WTC11 (cell line): Measurements from ENCODE around the gene SCGB1A1. TPM values are rescaled to one million over a fixed set of nuclear protein-coding genes. Genes with fewer than 3 reads are reported as not detected.

Source experiments
- ATAC-seq: fragments of 200-7000 bp; cut with Tn5 transposase; 2 replicates; pipeline ENCODE4 v1.10.0; 2021; ENCODE audit warnings: mild to moderate bottlenecking, moderate library complexity
- CTCF ChIA-PET: fragments of 300-600 bp; sonication (Branson Sonifier 250); formaldehyde crosslinking; loops from one replicate; lab custom pipeline; 2021; ENCODE audit warnings: antibody characterized with exemption; lab: Charles Lee
- POLR2A ChIA-PET: fragments of 350-600 bp; sonication (Branson Sonifier 250); formaldehyde crosslinking; loops from one replicate; lab custom pipeline; 2021; ENCODE audit warnings: antibody characterized with exemption; lab: Charles Lee
- DNase-seq: peaks from one replicate; pipeline ENCODE4 v3.0.0; 2021; ENCODE audit warnings: low spot score
- H3K27ac Mint-ChIP-seq: 2 replicates; pipeline ENCODE4 v1.8.0; 2021; ENCODE audit warnings: mixed read lengths
- H3K27me3 Mint-ChIP-seq: 2 replicates; pipeline ENCODE4 v1.8.0; 2021; ENCODE audit warnings: low read depth, mild to moderate bottlenecking, moderate library complexity, mixed read lengths
- H3K36me3 Mint-ChIP-seq: 2 replicates; pipeline ENCODE4 v1.8.0; 2021; ENCODE audit warnings: mixed read lengths
- H3K4me1 Mint-ChIP-seq: 2 replicates; pipeline ENCODE4 v1.8.0; 2022; ENCODE audit warnings: mixed read lengths
- H3K4me3 Mint-ChIP-seq: 2 replicates; pipeline ENCODE4 v1.8.0; 2021; ENCODE audit warnings: mild to moderate bottlenecking, moderate library complexity, mixed read lengths
- H3K9me3 Mint-ChIP-seq: 2 replicates; pipeline ENCODE4 v1.8.0; 2021; ENCODE audit warnings: mixed read lengths
- ATF1 ChIP-seq: sonication (generic); formaldehyde crosslinking; IDR thresholded peaks from 2 replicates; pipeline ENCODE4 v1.8.1; 2023; ENCODE audit warnings: mild to moderate bottlenecking, moderate library complexity, missing genetic modification reagents
- CBFB ChIP-seq: sonication (generic); formaldehyde crosslinking; IDR thresholded peaks from 2 replicates; pipeline ENCODE4 v1.8.1; 2022; ENCODE audit warnings: mild to moderate bottlenecking, low read depth, missing genetic modification reagents
- CREB1 ChIP-seq: sonication (generic); formaldehyde crosslinking; IDR thresholded peaks from 2 replicates; pipeline ENCODE4 v1.8.0; 2023; ENCODE audit warnings: mild to moderate bottlenecking, missing genetic modification reagents
- E2F4 ChIP-seq: sonication (generic); formaldehyde crosslinking; IDR thresholded peaks from 2 replicates; pipeline ENCODE4 v1.8.1; 2022; ENCODE audit warnings: low read depth, mild to moderate bottlenecking, moderate library complexity, missing genetic modification reagents, borderline replicate concordance
- E2F5 ChIP-seq: sonication (generic); formaldehyde crosslinking; IDR thresholded peaks from 2 replicates; pipeline ENCODE4 v1.8.1; 2022; ENCODE audit warnings: mild to moderate bottlenecking, moderate library complexity, missing genetic modification reagents
- GABPB1 ChIP-seq: sonication (generic); formaldehyde crosslinking; IDR thresholded peaks from 2 replicates; pipeline ENCODE4 v1.8.1; 2023; ENCODE audit warnings: mild to moderate bottlenecking, missing genetic modification reagents
- HMGA2 ChIP-seq: fragments of 250-450 bp; sonication (Bioruptor Pico); IDR thresholded peaks from 2 replicates; pipeline ENCODE4 v1.4.0; 2021; ENCODE audit warnings: mild to moderate bottlenecking, moderate library complexity
- HMGXB4 ChIP-seq: sonication (generic); formaldehyde crosslinking; IDR thresholded peaks from 2 replicates; pipeline ENCODE4 v1.8.1; 2023; ENCODE audit warnings: mild to moderate bottlenecking, moderate library complexity, missing genetic modification reagents
- IRF1 ChIP-seq: sonication (generic); formaldehyde crosslinking; IDR thresholded peaks from 2 replicates; pipeline ENCODE4 v1.8.0; 2023; ENCODE audit warnings: missing genetic modification reagents
- IRF2 ChIP-seq: sonication (generic); formaldehyde crosslinking; IDR thresholded peaks from 2 replicates; pipeline ENCODE4 v1.8.0; 2022; ENCODE audit warnings: low read depth, missing genetic modification reagents, borderline replicate concordance
- NFATC4 ChIP-seq: fragments of 250-450 bp; sonication (Bioruptor Pico); IDR thresholded peaks from 2 replicates; pipeline ENCODE4 v1.9.0; 2021; ENCODE audit warnings: mild to moderate bottlenecking
- TCF7 ChIP-seq: sonication (generic); formaldehyde crosslinking; IDR thresholded peaks from 2 replicates; pipeline ENCODE4 v1.8.0; 2022; ENCODE audit warnings: mild to moderate bottlenecking, low read depth, missing genetic modification reagents, moderate library complexity
- TEAD1 ChIP-seq: sonication (generic); formaldehyde crosslinking; IDR thresholded peaks from 2 replicates; pipeline ENCODE4 v1.8.0; 2022; ENCODE audit warnings: mild to moderate bottlenecking, missing genetic modification reagents
- TEAD4 ChIP-seq: sonication (generic); formaldehyde crosslinking; IDR thresholded peaks from 2 replicates; pipeline ENCODE4 v1.8.0; 2022; ENCODE audit warnings: mild to moderate bottlenecking, missing genetic modification reagents
- ZNF138 ChIP-seq: sonication (generic); formaldehyde crosslinking; conservative IDR thresholded peaks from 2 replicates; pipeline ENCODE4 v1.8.1; 2022; ENCODE audit warnings: mild to moderate bottlenecking, moderate library complexity, missing genetic modification reagents
- ZNF281 ChIP-seq: sonication (generic); formaldehyde crosslinking; IDR thresholded peaks from 2 replicates; pipeline ENCODE4 v1.8.0; 2023; ENCODE audit warnings: mild to moderate bottlenecking, missing genetic modification reagents
- total RNA-seq: library from RNA; stranded (reverse); gene quantifications from 3 replicates; pipeline ENCODE4 v1.2.3, GENCODE V29; 2021
- TF ChIP-seq, protein P1 (sequence below): fragments of 250-450 bp; sonication (Bioruptor Pico); IDR thresholded peaks from 2 replicates; pipeline ENCODE4 v1.9.0; 2021; ENCODE audit warnings: mild to moderate bottlenecking
- TF ChIP-seq, protein P2 (sequence below): sonication (generic); formaldehyde crosslinking; IDR thresholded peaks from 2 replicates; pipeline ENCODE4 v1.8.1; 2022; ENCODE audit warnings: low read depth, missing genetic modification reagents, borderline replicate concordance
- TF ChIP-seq, protein P3 (sequence below): sonication (generic); formaldehyde crosslinking; conservative IDR thresholded peaks from 2 replicates; pipeline ENCODE4 v1.8.1; 2022; ENCODE audit warnings: mild to moderate bottlenecking, missing genetic modification reagents

The SCGB1A1 gene
- total RNA-seq, 1 experiment from 2014 or later: 1.2 TPM

GRCh38 chr11:62457478-62457877 lies 38.6 kb downstream of the SCGB1A1 start:
- H3K36me3 Mint-ChIP-seq: no peaks in the 10 kb centered on the region
- no peak for TF ChIP-seq IRF1 (CRISPR knock-in tag)
- TF ChIP-seq CBFB (CRISPR knock-in tag): no peak
- TF ChIP-seq CREB1 (CRISPR knock-in tag): no peak
- no peak for TF ChIP-seq IRF2 (CRISPR knock-in tag)
- no peak for TF ChIP-seq ATF1 (CRISPR knock-in tag)
- TF ChIP-seq, protein P1, sequence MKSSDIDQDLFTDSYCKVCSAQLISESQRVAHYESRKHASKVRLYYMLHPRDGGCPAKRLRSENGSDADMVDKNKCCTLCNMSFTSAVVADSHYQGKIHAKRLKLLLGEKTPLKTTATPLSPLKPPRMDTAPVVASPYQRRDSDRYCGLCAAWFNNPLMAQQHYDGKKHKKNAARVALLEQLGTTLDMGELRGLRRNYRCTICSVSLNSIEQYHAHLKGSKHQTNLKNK (CRISPR knock-in tag): no peak
- TF ChIP-seq E2F4 (CRISPR knock-in tag): no peak
- ATAC-seq: no peak
- no peak overlapping the region for H3K27ac Mint-ChIP-seq
- no peak for DNase-seq
- peaks cover 5% of the 10 kb centered on the region; the same call in 1 of the 2 replicates for H3K4me1 Mint-ChIP-seq
- H3K9me3 Mint-ChIP-seq: peaks cover 12% of the 10 kb centered on the region
- CTCF ChIA-PET: interaction anchor here (1.1 to 11.9 kb wide), 7 partner anchors 13 to 103 kb away, joined by 3 to 85 read pairs (median 4); no protein-coding TSS in a partner anchor
- POLR2A ChIA-PET: no interaction called here
- no peaks in the 10 kb centered on the region for H3K27me3 Mint-ChIP-seq
- H3K4me3 Mint-ChIP-seq: no peak overlapping the region

DNA sequence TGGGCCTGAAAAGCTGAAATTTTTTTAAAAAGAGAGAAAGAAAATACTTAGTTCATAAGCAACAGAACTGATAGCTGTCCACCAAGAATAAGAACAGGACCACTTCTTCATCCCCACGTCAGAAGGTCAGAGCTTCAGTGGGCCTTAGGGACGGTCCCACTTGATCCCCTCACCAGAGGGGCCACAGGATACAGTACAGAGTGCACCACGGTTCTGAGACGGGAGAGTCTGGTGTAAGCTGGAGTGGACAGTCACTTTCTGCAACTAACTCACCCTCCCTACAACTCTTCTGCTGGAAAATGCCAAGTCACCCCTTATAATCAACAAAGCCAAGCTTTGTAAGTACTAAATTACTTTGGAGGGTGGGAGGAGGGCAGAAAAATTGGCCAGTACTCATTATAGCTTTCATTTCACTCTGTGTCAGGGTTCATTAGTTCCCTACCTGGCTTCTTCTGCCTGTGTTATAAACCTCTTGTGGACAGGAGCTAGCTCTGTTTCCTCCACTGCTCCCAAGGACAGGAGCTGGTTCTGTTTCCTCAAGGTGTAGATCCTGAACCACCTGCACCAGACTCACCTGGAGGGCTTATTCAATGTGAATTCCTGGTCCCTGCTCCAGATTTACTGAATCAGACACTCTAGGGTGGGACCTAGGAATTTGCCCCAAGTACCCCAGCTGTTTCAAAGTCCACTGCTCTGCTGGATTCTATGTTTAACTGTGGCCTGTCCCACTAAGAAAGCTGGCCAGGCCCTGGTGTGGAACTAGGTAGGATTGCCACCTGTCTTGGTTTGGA lies 39.6 kb downstream of the SCGB1A1 start:
- H3K27me3 Mint-ChIP-seq: no peaks in the 10 kb centered on the region
- H3K27ac Mint-ChIP-seq: no peak overlapping the region
- H3K9me3 Mint-ChIP-seq: peaks cover 12% of the 10 kb centered on the region
- no peak for ATAC-seq
- H3K36me3 Mint-ChIP-seq: no peaks in the 10 kb centered on the region
- H3K4me3 Mint-ChIP-seq: no peak overlapping the region
- POLR2A ChIA-PET: interaction anchor here (0.6 kb wide), 1 partner anchor 37 kb away, joined by 3 read pairs; no protein-coding TSS in a partner anchor
- peaks cover 5% of the 10 kb centered on the region; the same call in 1 of the 2 replicates for H3K4me1 Mint-ChIP-seq
- CTCF ChIA-PET: interaction anchor here (0.9 to 11.9 kb wide), 8 partner anchors 10 to 102 kb away, joined by 3 to 85 read pairs (median 4); no protein-coding TSS in a partner anchor
- no peak for DNase-seq
- TF ChIP-seq ATF1 (CRISPR knock-in tag): no peak
- TF ChIP-seq TCF7: no peak
- TF ChIP-seq E2F4 (CRISPR knock-in tag): no peak
- no peak for TF ChIP-seq HMGXB4

- ATAC-seq: no peak
- POLR2A ChIA-PET: no interaction called here
- no peak for DNase-seq
- peaks cover 12% of the 10 kb centered on the region for H3K9me3 Mint-ChIP-seq
- H3K27ac Mint-ChIP-seq: no peak overlapping the region
- H3K4me3 Mint-ChIP-seq: no peak overlapping the region
- H3K27me3 Mint-ChIP-seq: no peaks in the 10 kb centered on the region
- no peaks in the 10 kb centered on the region for H3K36me3 Mint-ChIP-seq
- CTCF ChIA-PET: interaction anchor here (1.2 to 11.9 kb wide), 3 partner anchors 34 to 85 kb away, joined by 4 to 85 read pairs (median 19); no protein-coding TSS in a partner anchor
- H3K4me1 Mint-ChIP-seq: peaks cover 5% of the 10 kb centered on the region; the same call in 1 of the 2 replicates
- TF ChIP-seq ZNF281 (CRISPR knock-in tag): no peak
- TF ChIP-seq, protein P2, sequence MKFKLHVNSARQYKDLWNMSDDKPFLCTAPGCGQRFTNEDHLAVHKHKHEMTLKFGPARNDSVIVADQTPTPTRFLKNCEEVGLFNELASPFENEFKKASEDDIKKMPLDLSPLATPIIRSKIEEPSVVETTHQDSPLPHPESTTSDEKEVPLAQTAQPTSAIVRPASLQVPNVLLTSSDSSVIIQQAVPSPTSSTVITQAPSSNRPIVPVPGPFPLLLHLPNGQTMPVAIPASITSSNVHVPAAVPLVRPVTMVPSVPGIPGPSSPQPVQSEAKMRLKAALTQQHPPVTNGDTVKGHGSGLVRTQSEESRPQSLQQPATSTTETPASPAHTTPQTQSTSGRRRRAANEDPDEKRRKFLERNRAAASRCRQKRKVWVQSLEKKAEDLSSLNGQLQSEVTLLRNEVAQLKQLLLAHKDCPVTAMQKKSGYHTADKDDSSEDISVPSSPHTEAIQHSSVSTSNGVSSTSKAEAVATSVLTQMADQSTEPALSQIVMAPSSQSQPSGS (CRISPR knock-in tag): no peak
- TF ChIP-seq TCF7: no peak
- TF ChIP-seq ZNF138 (CRISPR knock-in tag): no peak
- TF ChIP-seq HMGA2 (CRISPR knock-in tag): no peak
- TF ChIP-seq TEAD4 (CRISPR knock-in tag): no peak
- TF ChIP-seq, protein P3, sequence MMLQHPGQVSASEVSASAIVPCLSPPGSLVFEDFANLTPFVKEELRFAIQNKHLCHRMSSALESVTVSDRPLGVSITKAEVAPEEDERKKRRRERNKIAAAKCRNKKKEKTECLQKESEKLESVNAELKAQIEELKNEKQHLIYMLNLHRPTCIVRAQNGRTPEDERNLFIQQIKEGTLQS (CRISPR knock-in tag): no peak
- TF ChIP-seq GABPB1 (CRISPR knock-in tag): no peak
- TF ChIP-seq NFATC4 (CRISPR knock-in tag): no peak
- no peak for TF ChIP-seq E2F5
- TF ChIP-seq TEAD1 (CRISPR knock-in tag): no peak
Observed at GRCh38 chr11:62459080-62459479, 40.2 kb downstream of the SCGB1A1 start.
